Stimulated activated CD4-positive, alpha-beta T cell treated with anti-CD3 and anti-CD28 coated beads, Interleukin-12 subunit alpha, Interleukin-12 subunit beta, amount 100 ng/mL, for 24 hours (primary cell): ENCODE results near the gene UBR1.
"Not testable (repeated sequence)": the region's sequence is repeated elsewhere in the genome, so short reads cannot be mapped to it uniquely, and the experiment has no call there.

Source experiments
- DNase-seq, 2 experiments: peaks; one replicate each; pipeline ENCODE4 v3.0.0-alpha.2; 2020; ENCODE audit warnings: low read depth in 2 of 2

UBR1 gene

GRCh38 chr15:42915654-42916315 is 190.1 kb downstream of the UBR1 start:
- DNase-seq: no peak

- DNase-seq: no peak
Measured at GRCh38 chr15:42914728-42915497, 190.9 kb downstream of the UBR1 start.

DNA sequence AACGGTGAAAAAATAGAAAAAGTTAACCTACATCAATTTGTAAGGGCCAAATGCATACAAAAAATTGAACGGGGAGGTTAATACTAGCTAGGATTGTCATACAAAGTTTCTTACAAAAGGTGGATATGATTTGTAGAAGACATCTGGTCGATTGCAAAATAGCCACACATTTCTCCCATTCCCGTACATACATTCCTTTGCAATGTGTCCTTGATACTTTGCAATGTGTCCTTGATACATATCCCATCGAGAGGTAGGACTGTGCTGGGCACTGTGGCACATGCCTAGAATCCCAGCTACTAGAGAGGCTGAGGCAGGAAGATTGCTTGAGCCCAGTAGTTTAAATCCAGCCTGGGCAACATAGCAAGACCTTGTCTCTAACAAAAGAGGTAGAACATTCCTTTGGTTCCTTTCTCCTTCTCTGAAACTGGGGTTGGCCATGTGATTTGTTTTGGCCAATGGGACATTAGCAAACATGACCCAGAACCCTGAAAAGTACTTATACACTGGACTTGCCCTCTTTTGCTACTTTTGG is 194.7 kb downstream of the UBR1 start:
- DNase-seq: no peak

GRCh38 chr15:42908538-42908937 is 197.3 kb downstream of the UBR1 start:
- no peak for DNase-seq

GRCh38 chr15:42903388-42904324 is 202.2 kb downstream of the UBR1 start:
- DNase-seq: no peak

GRCh38 chr15:42893911-42894310 is 211.9 kb downstream of the UBR1 start:
- not testable (repeated sequence) for DNase-seq
